ENCODE data around the gene WAC.

Gene WAC

GRCh38 chr10:28612877-28613276, 80.0 kb downstream of the WAC start:
- Histone ChIP-seq H3K9ac (ENCODE audit: low read depth, low read length) (no peak overlapping the region), H3K9me3 (ENCODE audit: insufficient read depth, low read depth, low read length) (no peaks in the 10 kb centered on the region), H3K4me3 (ENCODE audit: low read length) (no peak overlapping the region), H3K4me1 (ENCODE audit: insufficient read depth, low read length) (no peaks in the 10 kb centered on the region), H3K36me3 (ENCODE audit: insufficient read depth, low read length) (peaks cover 98% of the 10 kb centered on the region), H3K27me3 (ENCODE audit: insufficient read depth, low read length) (no peaks in the 10 kb centered on the region), H3K27ac (ENCODE audit: low read depth, low read length) (no peak overlapping the region)
- WGBS, result 97% methylated on average over 6 of the region's 6 CpGs

GRCh38 chr10:28616514-28616913, 83.6 kb downstream of the WAC start:
- no peak overlapping the region for H3K4me3 ChIP-seq (ENCODE audit: low read length)
- H3K4me1 ChIP-seq (ENCODE audit: insufficient read depth, low read length), result no peaks in the 10 kb centered on the region
- no peak overlapping the region for H3K27ac ChIP-seq (ENCODE audit: low read depth, low read length)
- no peaks in the 10 kb centered on the region for H3K27me3 ChIP-seq (ENCODE audit: insufficient read depth, low read length)
- no peaks in the 10 kb centered on the region for H3K9me3 ChIP-seq (ENCODE audit: insufficient read depth, low read depth, low read length)
- 98% methylated on average over 2 of the region's 2 CpGs for WGBS
- peaks cover 98% of the 10 kb centered on the region for H3K36me3 ChIP-seq (ENCODE audit: insufficient read depth, low read length)
- no peak overlapping the region for H3K9ac ChIP-seq (ENCODE audit: low read depth, low read length)

- H3K27ac ChIP-seq (ENCODE audit: low read depth, low read length), result no peak overlapping the region
- no peaks in the 10 kb centered on the region for H3K27me3 ChIP-seq (ENCODE audit: insufficient read depth, low read length)
- H3K9me3 ChIP-seq (ENCODE audit: insufficient read depth, low read depth, low read length), result no peaks in the 10 kb centered on the region
- no peaks in the 10 kb centered on the region for H3K4me1 ChIP-seq (ENCODE audit: insufficient read depth, low read length)
- H3K9ac ChIP-seq (ENCODE audit: low read depth, low read length), result no peak overlapping the region
- peaks cover 72% of the 10 kb centered on the region for H3K36me3 ChIP-seq (ENCODE audit: insufficient read depth, low read length)
- no peak overlapping the region for H3K4me3 ChIP-seq (ENCODE audit: low read length)
- WGBS, result 91% methylated on average over 3 of the region's 4 CpGs
These were observed 86.5 kb downstream of the WAC start for GRCh38 chr10:28619455-28619854.

GRCh38 chr10:28620251-28620650, 87.3 kb downstream of the WAC start:
- Histone ChIP-seq H3K9me3 (ENCODE audit: insufficient read depth, low read depth, low read length) (no peaks in the 10 kb centered on the region), H3K4me1 (ENCODE audit: insufficient read depth, low read length) (no peaks in the 10 kb centered on the region), H3K36me3 (ENCODE audit: insufficient read depth, low read length) (peaks cover 64% of the 10 kb centered on the region), H3K4me3 (ENCODE audit: low read length) (no peak overlapping the region), H3K9ac (ENCODE audit: low read depth, low read length) (no peak overlapping the region), H3K27me3 (ENCODE audit: insufficient read depth, low read length) (no peaks in the 10 kb centered on the region), H3K27ac (ENCODE audit: low read depth, low read length) (no peak overlapping the region)
- WGBS, result 90% methylated on average over 1 of the region's 2 CpGs

GRCh38 chr10:28623483-28623882, 90.6 kb downstream of the WAC start:
- Histone ChIP-seq H3K4me1 (ENCODE audit: insufficient read depth, low read length) (no peaks in the 10 kb centered on the region; the same call in 1 of the 2 replicates), H3K4me3 (ENCODE audit: low read length) (no peak overlapping the region), H3K9ac (ENCODE audit: low read depth, low read length) (no peak overlapping the region), H3K27ac (ENCODE audit: low read depth, low read length) (no peak overlapping the region; the same call in 1 of the 2 replicates), H3K36me3 (ENCODE audit: insufficient read depth, low read length) (peaks cover 32% of the 10 kb centered on the region), H3K27me3 (ENCODE audit: insufficient read depth, low read length) (no peaks in the 10 kb centered on the region), H3K9me3 (ENCODE audit: insufficient read depth, low read depth, low read length) (no peaks in the 10 kb centered on the region)
- 93% methylated on average over 7 of the region's 7 CpGs for WGBS

- WGBS, result 87% methylated on average over 3 of the region's 3 CpGs
- Histone ChIP-seq H3K4me3 (ENCODE audit: low read length) (no peak overlapping the region), H3K9me3 (ENCODE audit: insufficient read depth, low read depth, low read length) (no peaks in the 10 kb centered on the region), H3K27ac (ENCODE audit: low read depth, low read length) (no peak overlapping the region), H3K27me3 (ENCODE audit: insufficient read depth, low read length) (no peaks in the 10 kb centered on the region), H3K4me1 (ENCODE audit: insufficient read depth, low read length) (no peaks in the 10 kb centered on the region; the same call in 1 of the 2 replicates), H3K9ac (ENCODE audit: low read depth, low read length) (no peak overlapping the region), H3K36me3 (ENCODE audit: insufficient read depth, low read length) (peaks cover 23% of the 10 kb centered on the region)
These were observed 91.4 kb downstream of the WAC start for GRCh38 chr10:28624351-28624750.

GRCh38 chr10:28627102-28627501, 94.2 kb downstream of the WAC start:
- H3K9me3 ChIP-seq (ENCODE audit: insufficient read depth, low read depth, low read length), result no peaks in the 10 kb centered on the region
- no peaks in the 10 kb centered on the region for H3K27me3 ChIP-seq (ENCODE audit: insufficient read depth, low read length)
- WGBS, result 88% methylated on average over 3 of the region's 3 CpGs
- H3K9ac ChIP-seq (ENCODE audit: low read depth, low read length), result no peak overlapping the region
- H3K4me3 ChIP-seq (ENCODE audit: low read length), result no peak overlapping the region
- H3K27ac ChIP-seq (ENCODE audit: low read depth, low read length), result no peak overlapping the region
- H3K36me3 ChIP-seq (ENCODE audit: insufficient read depth, low read length), result no peaks in the 10 kb centered on the region
- H3K4me1 ChIP-seq (ENCODE audit: insufficient read depth, low read length), result no peaks in the 10 kb centered on the region; the same call in 1 of the 2 replicates

GRCh38 chr10:28628184-28628893, 95.4 kb downstream of the WAC start:
- Histone ChIP-seq H3K36me3 (ENCODE audit: insufficient read depth, low read length) (no peaks in the 10 kb centered on the region), H3K4me1 (ENCODE audit: insufficient read depth, low read length) (no peaks in the 10 kb centered on the region; the same call in 1 of the 2 replicates), H3K9ac (ENCODE audit: low read depth, low read length) (no peak overlapping the region), H3K9me3 (ENCODE audit: insufficient read depth, low read depth, low read length) (no peaks in the 10 kb centered on the region), H3K27ac (ENCODE audit: low read depth, low read length) (no peak overlapping the region), H3K4me3 (ENCODE audit: low read length) (no peak overlapping the region), H3K27me3 (ENCODE audit: insufficient read depth, low read length) (no peaks in the 10 kb centered on the region)
- 38% methylated on average over 14 of the region's 15 CpGs for WGBS

- Histone ChIP-seq H3K36me3 (ENCODE audit: insufficient read depth, low read length) (no peaks in the 10 kb centered on the region), H3K4me1 (ENCODE audit: insufficient read depth, low read length) (no peaks in the 10 kb centered on the region; the same call in 1 of the 2 replicates), H3K4me3 (ENCODE audit: low read length) (no peak overlapping the region), H3K9ac (ENCODE audit: low read depth, low read length) (no peak overlapping the region), H3K27ac (ENCODE audit: low read depth, low read length) (no peak overlapping the region), H3K27me3 (ENCODE audit: insufficient read depth, low read length) (no peaks in the 10 kb centered on the region), H3K9me3 (ENCODE audit: insufficient read depth, low read depth, low read length) (no peaks in the 10 kb centered on the region)
- WGBS, result 91% methylated on average over 5 of the region's 5 CpGs
These were observed 99.1 kb downstream of the WAC start for GRCh38 chr10:28631896-28632583.

GRCh38 chr10:28632584-28632945, 99.6 kb downstream of the WAC start:
- Histone ChIP-seq H3K27ac (ENCODE audit: low read depth, low read length) (no peak overlapping the region), H3K9me3 (ENCODE audit: insufficient read depth, low read depth, low read length) (no peaks in the 10 kb centered on the region), H3K4me3 (ENCODE audit: low read length) (no peak overlapping the region), H3K36me3 (ENCODE audit: insufficient read depth, low read length) (no peaks in the 10 kb centered on the region), H3K27me3 (ENCODE audit: insufficient read depth, low read length) (no peaks in the 10 kb centered on the region), H3K4me1 (ENCODE audit: insufficient read depth, low read length) (no peaks in the 10 kb centered on the region; the same call in 1 of the 2 replicates), H3K9ac (ENCODE audit: low read depth, low read length) (no peak overlapping the region)
- WGBS, result 92% methylated on average over 1 of the region's 1 CpG

GRCh38 chr10:28633750-28634149, 100.8 kb downstream of the WAC start:
- no peak overlapping the region for H3K27ac ChIP-seq (ENCODE audit: low read depth, low read length)
- WGBS, result 93% methylated on average over 6 of the region's 6 CpGs
- H3K27me3 ChIP-seq (ENCODE audit: insufficient read depth, low read length), result no peaks in the 10 kb centered on the region
- no peaks in the 10 kb centered on the region for H3K9me3 ChIP-seq (ENCODE audit: insufficient read depth, low read depth, low read length)
- H3K36me3 ChIP-seq (ENCODE audit: insufficient read depth, low read length), result no peaks in the 10 kb centered on the region
- no peaks in the 10 kb centered on the region for H3K4me1 ChIP-seq (ENCODE audit: insufficient read depth, low read length)
- no peak overlapping the region for H3K4me3 ChIP-seq (ENCODE audit: low read length)
- no peak overlapping the region for H3K9ac ChIP-seq (ENCODE audit: low read depth, low read length)
